NCI-H2196 treated with DMSO at 0.1 percent for 48 hours (cell line): ENCODE data around the gene OXTR.
"Not testable (repeated sequence)": the region's sequence is repeated elsewhere in the genome, so short reads cannot be mapped to it uniquely, and the experiment has no call there.

Source experiments
- DNase-seq: peaks from one replicate; lab custom pipeline; 2025; ENCODE audit not compliant: unreplicated experiment; lab: John Stamatoyannopoulos, UW

OXTR gene

DNA sequence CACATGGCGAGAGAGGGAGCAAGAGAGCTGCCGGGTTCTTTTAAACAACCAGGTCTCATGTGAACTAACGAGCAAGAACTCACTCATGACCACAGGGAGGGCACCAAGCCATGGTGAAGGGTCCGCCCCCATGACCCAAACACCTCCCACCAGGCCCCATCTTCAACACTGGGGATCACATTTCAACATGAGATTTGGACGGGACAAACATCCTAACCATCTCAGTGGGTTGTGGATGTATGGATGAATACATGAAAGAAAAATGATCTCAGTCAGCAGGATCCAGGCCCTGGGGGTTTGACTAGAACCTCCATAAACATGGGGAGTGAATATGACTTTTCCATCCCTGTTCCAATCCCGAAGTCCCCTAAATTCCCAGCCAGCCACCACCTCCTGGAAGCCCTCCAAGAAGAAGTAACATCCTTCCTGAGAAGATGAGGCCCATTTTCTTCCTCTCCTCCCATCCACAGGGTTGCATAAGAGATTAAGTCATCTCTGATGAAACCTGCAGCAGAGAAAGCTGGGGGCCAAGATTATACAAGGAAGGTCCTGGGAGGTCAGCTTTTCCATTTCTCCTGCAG lies 26.3 kb downstream of the OXTR start:
- DNase-seq: no peak

DNA sequence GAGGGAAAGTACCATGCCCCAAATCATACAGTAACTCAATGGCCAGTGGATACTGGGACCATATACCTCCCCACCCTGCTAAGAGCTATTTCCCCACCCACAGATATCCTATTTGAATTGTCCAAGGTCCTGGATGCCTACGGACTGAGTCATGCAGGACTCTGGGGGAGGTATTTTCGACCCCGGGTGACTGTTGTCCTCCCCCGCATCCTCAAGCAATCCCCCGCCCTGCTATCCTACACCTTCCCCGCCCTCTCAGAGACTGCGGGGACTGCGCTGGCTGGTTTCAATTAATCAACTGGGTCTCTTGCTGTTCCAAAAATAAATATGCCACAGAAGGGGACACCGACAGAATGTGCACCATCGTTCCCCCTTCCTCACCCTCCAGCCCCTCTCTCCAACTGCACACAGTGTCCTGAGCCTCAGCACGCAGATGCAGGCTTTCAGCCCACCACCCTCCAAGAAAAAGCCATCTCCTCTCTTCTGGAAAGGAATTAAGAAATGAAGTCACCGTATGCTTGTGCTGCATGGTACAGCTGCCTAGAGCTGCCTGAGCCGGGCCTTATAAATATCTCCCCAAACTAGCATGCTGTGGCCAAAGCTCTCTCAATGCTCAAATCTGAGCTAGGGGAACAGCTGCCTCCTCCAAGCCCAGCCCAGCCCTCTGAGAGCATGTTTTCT lies 27.7 kb downstream of the OXTR start:
- DNase-seq: no peak

DNA sequence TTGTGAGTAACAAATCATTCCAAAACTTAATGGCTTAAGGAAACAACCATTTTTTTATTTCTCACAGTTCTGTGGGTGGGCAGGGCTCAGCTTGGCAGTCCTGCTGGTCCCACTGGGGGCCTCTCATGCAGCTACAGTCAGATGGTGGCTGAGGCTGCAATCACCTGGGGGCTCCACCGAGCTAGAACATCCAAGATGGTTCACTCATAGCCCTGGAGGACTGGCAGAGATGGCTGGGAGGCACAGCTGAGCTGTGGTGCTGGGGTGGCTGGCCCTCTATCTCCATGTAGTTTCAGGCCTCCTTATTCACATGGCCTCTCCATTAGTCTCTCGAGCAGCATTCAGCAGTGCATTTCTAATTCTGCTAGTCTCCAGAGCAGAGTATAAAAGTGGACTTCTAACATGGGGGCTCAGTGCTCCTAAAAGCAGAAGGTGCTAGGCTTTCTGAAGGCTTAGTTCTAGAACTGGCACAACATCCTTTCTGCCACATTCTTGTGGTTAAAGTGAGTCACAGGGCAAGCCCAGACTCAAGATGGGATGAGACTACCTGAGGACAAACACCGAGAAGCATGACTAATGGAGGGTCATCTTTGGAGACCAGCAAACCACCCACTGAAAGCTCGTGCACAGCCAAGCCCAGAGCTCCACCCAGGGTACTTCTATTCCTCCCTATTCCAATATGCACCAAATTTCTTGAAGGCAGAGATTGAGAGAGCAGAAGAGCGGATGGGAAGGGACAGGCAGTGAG lies 29.5 kb downstream of the OXTR start:
- no peak for DNase-seq

DNA sequence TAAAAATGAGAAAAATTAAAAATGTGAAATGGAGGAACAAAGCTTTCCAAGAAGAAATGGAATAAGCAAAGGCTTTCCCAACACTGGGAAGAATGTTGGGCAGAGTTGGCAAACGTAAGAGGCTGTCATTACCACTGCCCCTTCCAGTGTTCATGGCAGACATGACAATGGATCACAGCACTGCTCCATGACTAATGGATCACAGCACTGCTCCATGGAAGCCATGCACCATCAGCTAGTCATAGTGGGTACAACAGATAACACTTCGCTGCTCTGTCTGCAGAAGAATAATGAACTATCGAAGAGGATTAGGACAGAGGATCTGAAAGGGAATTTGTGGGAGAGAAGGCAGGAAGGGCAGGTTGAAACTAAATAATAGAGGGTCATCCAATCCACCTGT lies 30.8 kb downstream of the OXTR start:
- DNase-seq: no peak

DNA sequence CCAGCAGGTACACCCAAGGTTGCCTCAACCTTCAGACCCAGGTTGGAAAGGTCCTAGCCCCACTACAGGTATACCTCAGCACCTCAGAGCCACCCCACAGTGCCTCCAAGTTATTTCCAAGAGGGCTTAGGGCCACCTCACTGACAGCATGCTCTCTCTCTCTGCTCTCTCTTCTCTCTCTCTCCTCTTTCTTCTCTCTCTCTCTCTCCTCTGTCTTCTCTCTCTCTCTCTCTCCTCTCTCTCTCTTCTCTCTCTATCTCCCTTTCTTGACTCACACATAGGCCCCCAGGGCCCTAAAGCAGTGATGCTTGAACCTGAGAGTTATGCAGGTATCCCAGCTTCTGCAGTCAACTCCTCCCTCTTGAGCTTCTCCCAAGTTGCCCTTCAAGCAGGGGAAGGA lies 31.6 kb downstream of the OXTR start:
- DNase-seq: no peak

DNA sequence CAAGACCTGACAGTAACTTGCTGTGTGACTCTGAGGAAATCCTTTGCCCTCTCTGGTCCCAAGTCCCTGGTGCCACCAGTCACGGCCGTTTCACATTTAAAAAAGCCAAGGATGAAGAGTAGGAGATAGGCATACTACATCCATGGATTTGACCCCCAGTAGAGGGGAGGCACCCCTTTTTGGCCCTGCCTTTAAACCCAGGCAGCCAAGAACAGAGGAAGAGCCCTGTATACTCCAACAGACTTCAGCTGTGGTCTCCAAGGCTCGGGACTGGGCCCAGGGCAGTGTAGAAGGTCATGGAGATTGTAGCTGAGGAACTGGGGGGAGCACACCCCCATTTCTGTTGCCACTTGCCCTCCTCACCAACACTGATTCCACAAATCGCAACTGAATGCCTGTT lies 32.1 kb downstream of the OXTR start:
- no peak for DNase-seq

DNA sequence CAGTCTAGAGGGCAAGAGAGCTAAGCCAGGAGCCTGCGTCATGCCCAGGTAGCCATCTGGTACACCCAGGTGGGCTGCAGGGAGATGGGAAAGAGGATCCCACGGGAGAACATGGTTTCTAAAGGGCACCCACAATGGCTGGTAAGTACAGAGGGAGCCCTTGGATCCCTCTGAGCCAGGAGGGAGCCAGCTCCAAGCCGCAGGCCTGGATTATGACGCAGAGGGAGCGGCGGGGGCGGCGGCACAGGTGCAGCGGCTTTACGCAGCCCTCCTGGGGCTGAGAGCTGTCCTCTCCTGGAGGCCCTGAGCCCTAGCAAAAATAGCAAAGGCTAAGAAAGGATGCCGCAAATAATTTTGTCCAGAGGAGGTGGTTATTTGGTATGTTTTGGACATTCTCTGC lies 33.0 kb downstream of the OXTR start:
- no peak for DNase-seq

DNA sequence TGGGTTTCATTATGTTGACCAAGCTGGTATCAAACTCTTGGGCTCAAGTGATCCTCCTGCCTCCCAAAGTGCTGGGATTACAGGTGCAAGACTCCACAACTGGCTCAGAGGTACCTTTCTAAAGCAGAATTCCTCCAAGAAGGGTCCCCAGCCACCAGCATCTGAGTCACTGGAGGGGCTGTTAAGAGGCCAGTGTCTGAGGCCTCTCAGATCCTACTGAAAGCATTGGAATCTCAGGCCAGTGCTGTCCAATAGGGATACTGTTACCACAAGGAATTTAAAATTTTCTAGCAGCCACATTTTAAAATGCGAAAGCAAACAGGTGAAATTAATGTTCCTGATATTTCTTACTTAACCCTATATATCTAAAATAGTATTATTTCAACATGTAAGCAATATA lies 34.5 kb downstream of the OXTR start:
- DNase-seq: no peak

DNA sequence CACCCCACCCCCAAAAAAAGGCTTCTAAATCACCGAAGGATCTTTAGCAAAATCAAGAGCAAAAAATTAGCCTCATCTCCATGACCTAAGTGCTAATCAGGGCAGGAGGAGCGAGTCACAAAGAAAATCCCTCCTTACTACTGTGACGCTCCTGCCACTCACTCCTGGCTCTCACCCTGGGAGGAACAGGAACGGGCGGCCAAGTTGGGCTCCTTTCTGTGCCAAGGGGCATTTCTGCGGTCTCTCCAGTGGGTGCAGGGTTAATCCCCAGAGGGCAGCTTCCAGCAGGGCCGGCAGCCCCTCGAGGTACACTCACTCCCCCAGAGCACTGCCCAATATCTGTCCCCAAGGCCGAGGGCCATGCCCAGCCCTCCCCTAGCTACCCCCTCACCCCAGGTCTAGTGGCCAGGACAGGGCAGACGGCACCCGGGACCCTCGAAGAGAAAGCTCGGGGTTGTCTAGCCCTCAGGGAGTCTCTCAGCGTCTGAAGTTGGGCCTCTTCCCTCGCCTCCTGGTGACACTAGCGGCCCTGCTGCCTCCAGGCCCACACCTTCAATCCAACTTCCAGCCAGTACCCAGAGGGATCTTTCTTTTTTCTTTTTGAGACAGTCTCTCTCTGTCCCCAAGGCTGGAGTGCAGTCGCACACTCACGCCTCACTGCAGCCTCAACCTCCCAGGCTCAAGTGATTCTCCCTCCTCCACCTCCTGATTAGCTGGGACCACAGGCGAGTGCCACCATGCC lies 35.1 kb downstream of the OXTR start:
- no peak for DNase-seq

DNA sequence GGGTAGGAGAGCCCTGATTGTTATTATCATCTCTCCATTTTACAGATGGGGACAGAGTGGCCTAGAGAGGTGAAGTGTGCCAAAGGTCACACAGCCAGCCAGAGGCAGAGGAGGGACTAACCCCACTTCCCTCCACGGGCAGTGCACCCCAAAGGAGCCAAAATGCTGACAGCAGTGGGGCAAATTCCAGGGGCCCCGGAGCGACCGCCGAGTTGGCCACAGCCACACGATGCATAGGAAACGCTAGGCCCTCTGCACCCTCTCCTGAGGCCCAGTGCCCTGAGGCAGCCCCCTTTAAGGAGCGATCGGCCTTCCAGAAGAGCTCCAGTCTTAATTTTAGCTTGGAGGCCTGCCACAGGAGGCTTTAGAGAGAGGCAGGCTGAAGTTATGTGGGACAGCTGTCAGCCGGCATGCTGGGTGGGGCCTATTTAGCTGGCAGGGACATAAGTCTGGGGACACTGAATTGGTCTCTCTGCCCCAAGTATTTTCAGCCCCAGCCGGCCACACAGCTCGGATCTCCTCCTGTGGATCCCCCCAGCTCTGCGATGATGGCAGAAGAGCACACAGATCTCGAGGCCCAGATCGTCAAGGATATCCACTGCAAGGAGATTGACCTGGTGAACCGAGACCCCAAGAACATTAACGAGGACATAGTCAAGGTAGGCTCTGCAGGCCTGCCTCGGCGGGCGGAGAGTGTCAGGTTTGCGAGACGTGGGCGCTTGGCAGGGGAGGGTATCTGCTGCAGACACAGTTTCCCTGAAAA lies 35.9 kb downstream of the OXTR start, which contains the start of gene CAV3:
Gene CAV3 (plus strand): TSS at position 471 of the 763 bp plus-strand sequence. CDS start 75 bp downstream, at position 546.
- DNase-seq: no peak

DNA sequence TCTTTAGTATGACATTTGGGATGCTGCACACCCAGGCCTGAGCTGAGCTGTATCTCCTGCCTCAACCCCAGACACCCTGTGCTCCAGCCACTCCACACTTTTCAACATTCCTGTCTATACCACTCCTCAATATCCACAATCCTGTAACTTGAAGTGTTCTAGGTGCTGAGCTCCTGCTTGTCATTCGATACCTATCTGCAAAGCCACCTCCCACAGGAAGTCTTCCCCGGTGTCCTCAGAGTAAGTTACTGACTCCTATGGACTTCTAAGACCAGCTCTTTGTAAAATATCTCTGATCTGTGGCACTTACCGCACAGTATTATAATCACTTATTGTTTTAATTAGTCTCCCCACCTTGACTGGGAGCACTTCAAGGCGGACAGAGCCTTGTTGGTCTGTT lies 37.0 kb downstream of the OXTR start:
- DNase-seq: no peak

DNA sequence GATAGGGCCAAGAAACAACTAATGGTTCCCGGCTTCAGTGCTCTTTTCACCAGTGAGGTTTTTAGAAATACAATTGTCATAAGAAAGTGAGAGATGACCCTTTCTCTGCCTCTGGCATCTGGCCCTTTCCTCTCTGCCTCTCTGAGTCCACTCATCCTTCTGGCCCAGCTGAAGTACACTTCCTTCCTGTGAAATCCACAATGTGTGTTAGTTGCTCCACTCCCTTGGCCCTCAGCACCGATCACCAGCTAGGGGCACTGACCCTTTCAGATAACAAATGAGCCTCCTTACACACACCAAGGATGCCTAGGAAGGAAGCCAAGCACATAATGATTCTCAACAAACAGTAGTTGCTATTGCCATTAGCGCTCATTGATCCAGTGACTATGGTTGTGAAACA lies 38.8 kb downstream of the OXTR start:
- DNase-seq: no peak

DNA sequence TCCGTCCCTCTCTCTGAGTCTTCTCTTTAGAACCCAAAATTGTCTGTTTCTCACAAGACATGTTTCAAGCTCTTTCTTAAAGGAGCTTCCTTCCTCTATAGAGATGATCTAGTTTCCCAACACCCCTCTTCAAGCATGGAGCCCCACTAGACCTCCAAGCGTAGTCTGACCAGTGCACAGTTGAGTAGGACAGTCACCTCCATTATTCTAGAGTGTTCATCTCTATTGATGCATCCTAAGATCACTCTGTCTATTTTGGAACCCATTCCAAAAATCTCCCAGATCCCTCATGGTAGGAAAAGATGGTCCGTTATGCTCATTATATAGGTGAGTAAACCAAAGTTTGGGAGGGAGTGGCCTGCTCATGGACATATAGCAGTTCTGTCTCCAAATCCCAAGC lies 39.9 kb downstream of the OXTR start:
- DNase-seq: no peak

DNA sequence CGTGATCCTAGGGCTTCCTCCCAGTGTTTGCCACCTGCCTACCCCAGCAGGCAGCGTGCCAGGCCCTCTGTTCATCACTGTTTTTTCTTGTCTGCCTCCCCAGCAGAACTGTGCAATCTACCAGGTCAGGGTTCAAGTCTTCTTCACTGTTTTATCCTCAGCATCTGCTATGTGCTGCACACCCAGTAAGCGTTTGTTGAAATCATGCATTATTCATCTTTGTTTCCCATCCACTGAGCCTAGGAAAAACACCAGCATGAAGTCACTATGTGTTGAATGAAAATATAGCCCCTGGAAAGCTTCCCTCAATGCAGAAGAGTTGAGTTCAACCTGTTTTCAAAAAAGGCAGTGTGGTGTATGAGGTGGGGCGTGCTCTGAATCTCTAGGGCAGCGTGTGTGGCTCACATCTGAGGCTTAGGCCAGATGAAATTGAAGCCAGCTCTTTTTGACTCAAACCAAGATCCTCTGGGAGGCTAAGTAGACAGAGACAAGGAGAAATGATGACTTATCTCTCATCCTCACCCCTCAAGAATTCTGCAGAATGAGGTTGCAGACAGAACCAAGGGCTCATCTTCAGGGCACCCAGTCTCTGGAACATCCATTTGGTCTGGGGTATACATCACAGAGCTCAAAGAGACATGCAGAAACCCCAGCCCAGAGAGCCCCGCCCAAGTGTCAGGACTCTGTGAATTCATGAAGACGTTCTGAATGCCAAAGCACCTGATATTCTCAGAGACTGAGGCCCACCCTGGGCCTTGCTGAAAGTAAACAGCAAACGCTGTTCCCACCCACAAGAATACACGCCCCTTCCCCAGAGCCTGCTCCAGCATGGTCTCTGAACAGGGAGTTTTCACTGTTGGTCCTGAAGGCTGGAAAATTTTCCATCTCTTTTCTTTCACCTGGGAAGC lies 41.6 kb downstream of the OXTR start:
- no peak for DNase-seq

DNA sequence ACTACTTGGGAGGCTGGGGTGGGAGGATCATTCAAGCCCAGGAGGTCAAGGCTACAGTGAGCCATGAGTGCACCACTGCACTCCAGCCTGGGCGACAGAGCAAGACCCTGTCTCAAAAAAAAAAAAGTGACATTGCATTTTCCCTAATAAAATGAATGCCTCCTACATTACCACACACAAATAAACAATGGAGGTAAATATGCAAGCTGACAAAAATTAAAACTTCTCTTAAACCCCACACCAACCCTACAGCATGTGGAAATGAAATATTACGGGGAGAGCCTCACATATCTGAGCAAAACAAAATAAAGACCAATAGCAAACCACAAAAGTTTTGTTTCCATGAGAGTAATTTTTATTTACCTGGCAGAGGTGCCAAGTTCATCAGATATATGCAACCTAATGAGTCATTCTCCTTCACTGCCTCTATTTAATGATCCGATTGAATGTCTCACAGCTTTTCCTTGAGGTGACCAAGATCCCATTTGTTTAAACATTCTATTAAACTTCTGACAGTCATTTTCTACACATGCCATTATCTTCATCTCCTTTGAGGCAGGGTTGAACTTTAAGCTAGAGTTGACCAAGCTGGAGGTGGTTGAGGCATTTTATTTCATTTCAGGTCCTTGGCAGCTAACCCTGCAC lies 45.2 kb downstream of the OXTR start:
- no peak for DNase-seq

DNA sequence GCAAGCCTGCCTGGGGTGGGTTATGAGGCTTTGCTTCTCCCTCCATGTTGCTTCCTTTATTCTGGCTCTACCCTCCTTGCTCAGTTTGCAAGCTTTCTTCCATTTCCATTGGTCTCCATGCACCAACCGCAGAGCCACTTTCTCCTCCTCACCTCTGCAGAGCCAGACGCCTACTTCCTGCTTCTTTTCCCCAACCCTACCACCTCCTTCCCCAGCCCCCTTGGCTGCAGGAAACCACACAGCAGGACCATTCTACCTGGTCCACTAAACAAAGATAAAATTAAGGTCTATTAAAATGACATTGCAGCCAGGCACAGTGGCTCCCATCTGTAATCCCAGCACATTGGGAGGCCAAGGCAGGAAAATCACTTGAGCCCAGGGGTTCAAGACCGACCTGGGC lies 45.8 kb downstream of the OXTR start:
- no peak for DNase-seq

DNA sequence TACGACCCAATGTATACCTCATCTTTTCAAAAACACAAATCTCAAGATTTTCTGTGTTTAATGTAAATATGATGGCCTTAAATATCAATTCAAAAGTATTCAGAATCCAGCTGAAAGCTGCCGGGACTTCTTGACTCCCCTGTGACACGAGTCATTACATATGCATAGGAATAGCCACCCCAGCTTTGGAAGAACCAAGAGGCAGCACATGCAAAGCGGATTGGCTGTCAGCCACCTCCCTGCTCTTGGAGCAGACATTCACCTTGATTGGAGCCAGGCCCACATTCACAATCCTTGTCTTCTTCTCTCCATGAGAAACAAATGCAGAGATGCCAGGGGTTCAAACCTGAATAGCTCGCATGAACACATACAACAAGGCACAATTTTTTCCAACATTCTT lies 46.6 kb downstream of the OXTR start:
- no peak for DNase-seq

DNA sequence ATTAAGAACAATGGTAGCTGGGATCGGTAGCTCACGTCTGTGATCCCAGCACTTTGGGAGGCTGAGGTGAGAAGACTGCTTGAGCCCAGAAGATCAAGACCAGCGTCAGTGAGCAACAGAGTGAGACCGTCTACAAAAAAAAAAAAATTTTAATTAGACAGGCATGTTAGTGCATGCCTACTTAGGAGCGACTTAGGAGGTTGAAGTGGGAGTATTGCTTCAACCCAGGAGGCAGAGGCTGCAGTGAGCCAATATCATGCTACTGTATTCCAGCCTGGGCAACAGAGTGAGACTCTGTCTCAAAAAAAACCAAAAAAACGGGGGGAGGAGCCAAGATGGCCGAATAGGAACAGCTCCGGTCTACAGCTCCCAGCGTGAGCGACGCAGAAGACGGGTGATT lies 53.7 kb downstream of the OXTR start:
- not testable (repeated sequence) for DNase-seq
